ENCODE measurements around the gene MPC2.

- TF ChIP-seq TCF7L2 (IDR thresholded peaks at IDR 0.05; ENCODE audit: low read depth, low read length): no peak
- no peak for TF ChIP-seq CTCF (IDR thresholded peaks at IDR 0.05)
These were observed 8.4 kb downstream of the MPC2 start for GRCh38 chr1:167928457-167928852.

Measured in Panc1 (cell line).